Measurements from ENCODE around the gene ICAM4. TPM values are rescaled to one million over a fixed set of nuclear protein-coding genes. Genes with fewer than 3 reads are reported as not detected.

Gene ICAM4
- total RNA-seq, 4 donors from 2014 or later: not detected

GRCh38 chr19:10290357-10290875, 3.7 kb downstream of the ICAM4 start:
- Histone ChIP-seq H3K36me3 (no peaks in the 10 kb centered on the region), H3K4me3 (peak overlapping the region; percentile 29 to 49 (median 36)), H3K27me3 (peaks cover 0 to 58% of the 10 kb centered on the region in 2 donors), H3K9me3 (no peaks in the 10 kb centered on the region), H3K4me1 (peaks cover 0 to 87% (median 66%) of the 10 kb centered on the region in 4 donors), H3K27ac (no peak overlapping the region)
- DNase-seq: no peak
- TF ChIP-seq CTCF (IDR thresholded peaks at IDR 0.05) (no peak), POLR2A (IDR thresholded peaks at IDR 0.05) (no peak)

- Histone ChIP-seq H3K4me1 (peaks cover 0 to 91% (median 72%) of the 10 kb centered on the region in 4 donors), H3K4me3 (peak overlapping the region; percentile 29 to 49 (median 36)), H3K27me3 (peaks cover 0 to 64% of the 10 kb centered on the region in 2 donors), H3K9me3 (no peaks in the 10 kb centered on the region), H3K27ac (peak overlapping the region in 1 of 4 donors; percentile 25), H3K36me3 (no peaks in the 10 kb centered on the region)
- peak; percentile 51 to 85 (median 69) for DNase-seq
- TF ChIP-seq POLR2A (IDR thresholded peaks at IDR 0.05) (peak; percentile 5 to 14), CTCF (IDR thresholded peaks at IDR 0.05) (no peak)
Measured at GRCh38 chr19:10290876-10291553, 4.3 kb downstream of the ICAM4 start.

- H3K27ac ChIP-seq: no peak overlapping the region
- no peaks in the 10 kb centered on the region for H3K36me3 ChIP-seq
- peaks cover 0 to 68% of the 10 kb centered on the region in 2 donors for H3K27me3 ChIP-seq
- H3K9me3 ChIP-seq: no peaks in the 10 kb centered on the region
- peak in 2 of 3 donors; percentile 49 to 50 for DNase-seq
- peaks cover 0 to 91% (median 74%) of the 10 kb centered on the region in 4 donors for H3K4me1 ChIP-seq
- peak overlapping the region; percentile 29 to 49 (median 36) for H3K4me3 ChIP-seq
- TF ChIP-seq POLR2A (IDR thresholded peaks at IDR 0.05) (no peak), CTCF (IDR thresholded peaks at IDR 0.05) (no peak)
Measured at GRCh38 chr19:10291554-10292205, 4.9 kb downstream of the ICAM4 start.

- DNase-seq: peak; percentile 76 to 92 (median 90)
- Histone ChIP-seq H3K4me1 (peaks cover 0 to 85% (median 67%) of the 10 kb centered on the region in 4 donors), H3K36me3 (no peaks in the 10 kb centered on the region), H3K27me3 (peaks cover 0 to 68% of the 10 kb centered on the region in 2 donors), H3K27ac (peak overlapping the region in 1 of 4 donors; percentile 12), H3K9me3 (no peaks in the 10 kb centered on the region), H3K4me3 (peak overlapping the region; percentile 29 to 49 (median 36))
- TF ChIP-seq POLR2A (IDR thresholded peaks at IDR 0.05): no peak
- TF ChIP-seq CTCF (IDR thresholded peaks at IDR 0.05): no peak
Measured at GRCh38 chr19:10292206-10292788, 5.5 kb downstream of the ICAM4 start.

GRCh38 chr19:10292789-10293636, 6.3 kb downstream of the ICAM4 start:
- peaks cover 0 to 79% (median 61%) of the 10 kb centered on the region in 4 donors for H3K4me1 ChIP-seq
- H3K9me3 ChIP-seq: no peaks in the 10 kb centered on the region
- H3K27ac ChIP-seq: peak overlapping the region in 1 of 4 donors; percentile 12
- H3K27me3 ChIP-seq: peaks cover 0 to 64% of the 10 kb centered on the region in 2 donors
- TF ChIP-seq POLR2A (IDR thresholded peaks at IDR 0.05) (no peak), CTCF (IDR thresholded peaks at IDR 0.05) (no peak)
- peak in 1 of 3 donors; percentile 52 for DNase-seq
- H3K4me3 ChIP-seq: peak overlapping the region in 3 of 4 donors; percentile 36 to 49 (median 37)
- H3K36me3 ChIP-seq: no peaks in the 10 kb centered on the region

Measured in Peyer's patch (tissue), 4 donors.